ENCODE data around the gene ZSCAN2. TPM values are rescaled to one million over a fixed set of nuclear protein-coding genes. Genes with fewer than 3 reads are reported as not detected.

The ZSCAN2 gene
- total RNA-seq, 2 donors from 2014 or later: 23.6 to 31.3 TPM

- no peak overlapping the region for H3K27ac ChIP-seq (ENCODE audit: low read depth, low read length)
- H3K4me1 ChIP-seq (ENCODE audit: control insufficient read depth, insufficient read depth, low read length): no peaks in the 10 kb centered on the region
- no peaks in the 10 kb centered on the region for H3K9me3 ChIP-seq (ENCODE audit: control insufficient read depth, low read length)
- TF ChIP-seq CTCF (conservative IDR thresholded peaks at IDR 0.05): peak; percentile 92
- H3K4me3 ChIP-seq (ENCODE audit: low read length): no peak overlapping the region
- H3K9ac ChIP-seq (ENCODE audit: extremely low read depth, low read length, poor library complexity, severe bottlenecking): no peak overlapping the region
- 37 to 50% methylated on average over 11 to 26 of the region's 26 CpGs for WGBS, 2 experiments (ENCODE audit: insufficient coverage in 1 of 2, insufficient read length in 1 of 2)
- Mint-ChIP-seq H3K4me3 (peak overlapping the region; percentile 29), H3K27me3 (ENCODE audit: insufficient read depth) (peaks cover 19% of the 10 kb centered on the region), H3K4me1 (peaks cover 5% of the 10 kb centered on the region), H3K27ac (no peak overlapping the region), H3K36me3 (ENCODE audit: low read depth) (no peaks in the 10 kb centered on the region), H3K9me3 (peaks cover under 1% of the 10 kb centered on the region)
- H3K36me3 ChIP-seq (ENCODE audit: control insufficient read depth, insufficient read depth, low read length): no peaks in the 10 kb centered on the region
- peak; percentile 97 for DNase-seq
- H3K27me3 ChIP-seq (ENCODE audit: control insufficient read depth, insufficient read depth, low read length, poor library complexity, severe bottlenecking): peaks cover 5% of the 10 kb centered on the region
Measured at GRCh38 chr15:84588053-84588874, 12.5 kb upstream of the ZSCAN2 start.

- DNase-seq: peak; percentile 1
- H3K4me3 Mint-ChIP-seq: no peak overlapping the region
- Histone ChIP-seq H3K4me1 (ENCODE audit: control insufficient read depth, insufficient read depth, low read length) (peaks cover 4% of the 10 kb centered on the region), H3K36me3 (ENCODE audit: control insufficient read depth, insufficient read depth, low read length) (no peaks in the 10 kb centered on the region), H3K9ac (ENCODE audit: extremely low read depth, low read length, poor library complexity, severe bottlenecking) (no peak overlapping the region), H3K27ac (ENCODE audit: low read depth, low read length) (no peak overlapping the region), H3K27me3 (ENCODE audit: control insufficient read depth, insufficient read depth, low read length, poor library complexity, severe bottlenecking) (peaks cover 5% of the 10 kb centered on the region), H3K9me3 (ENCODE audit: control insufficient read depth, low read length) (no peaks in the 10 kb centered on the region), H3K4me3 (ENCODE audit: low read length) (no peak overlapping the region)
- H3K27me3 Mint-ChIP-seq (ENCODE audit: insufficient read depth): peaks cover 29% of the 10 kb centered on the region
- WGBS, 2 experiments (ENCODE audit: insufficient coverage in 1 of 2, insufficient read length in 1 of 2): 87 to 95% methylated on average over 1 to 2 of the region's 2 CpGs
- peaks cover 11% of the 10 kb centered on the region for H3K36me3 Mint-ChIP-seq (ENCODE audit: low read depth)
- H3K9me3 Mint-ChIP-seq: peaks cover 12% of the 10 kb centered on the region
- TF ChIP-seq CTCF (conservative IDR thresholded peaks at IDR 0.05): no peak
- no peak overlapping the region for H3K27ac Mint-ChIP-seq
- H3K4me1 Mint-ChIP-seq: peaks cover 8% of the 10 kb centered on the region
Measured at GRCh38 chr15:84590406-84590805, 10.4 kb upstream of the ZSCAN2 start.

- peak; percentile 5 for DNase-seq
- Mint-ChIP-seq H3K27me3 (ENCODE audit: insufficient read depth) (peaks cover 29% of the 10 kb centered on the region), H3K4me1 (peaks cover 8% of the 10 kb centered on the region), H3K4me3 (no peak overlapping the region), H3K36me3 (ENCODE audit: low read depth) (peaks cover 13% of the 10 kb centered on the region), H3K9me3 (peaks cover 15% of the 10 kb centered on the region), H3K27ac (no peak overlapping the region)
- H3K36me3 ChIP-seq (ENCODE audit: control insufficient read depth, insufficient read depth, low read length): no peaks in the 10 kb centered on the region
- H3K9ac ChIP-seq (ENCODE audit: extremely low read depth, low read length, poor library complexity, severe bottlenecking): no peak overlapping the region
- peaks cover 5% of the 10 kb centered on the region for H3K27me3 ChIP-seq (ENCODE audit: control insufficient read depth, insufficient read depth, low read length, poor library complexity, severe bottlenecking)
- no peak overlapping the region for H3K27ac ChIP-seq (ENCODE audit: low read depth, low read length)
- no peak overlapping the region for H3K4me3 ChIP-seq (ENCODE audit: low read length)
- TF ChIP-seq CTCF (conservative IDR thresholded peaks at IDR 0.05): no peak
- H3K9me3 ChIP-seq (ENCODE audit: control insufficient read depth, low read length): no peaks in the 10 kb centered on the region
- 92 to 100% methylated on average over 1 of the region's 1 CpG for WGBS, 2 experiments (ENCODE audit: insufficient coverage in 1 of 2, insufficient read length in 1 of 2)
- H3K4me1 ChIP-seq (ENCODE audit: control insufficient read depth, insufficient read depth, low read length): peaks cover 4% of the 10 kb centered on the region
Measured at GRCh38 chr15:84591815-84592214, 9.0 kb upstream of the ZSCAN2 start.
